CD14-positive monocyte (primary cell): ENCODE measurements around the gene LAMA4. TPM values are rescaled to one million over a fixed set of nuclear protein-coding genes. Genes with fewer than 3 reads are reported as not detected.

ENCODE experiments used
- DNase-seq, 3 donors: peaks; one replicate each; pipeline ENCODE4 v3.0.0-alpha.2; 2011 to 2022
- H2AFZ ChIP-seq: 2 replicates; pipeline ENCODE4 v1.6.0; 2012; ENCODE audit warnings: mild to moderate bottlenecking, low read depth, low read length, inconsistent platforms; ENCODE audit not compliant: insufficient read depth, poor library complexity, severe bottlenecking
- H3K27ac ChIP-seq, 2 donors: 1 replicate in 1 of 2; 2 replicates in 1 of 2; pipeline ENCODE4 v1.5.1; 2012 to 2013; ENCODE audit warnings: low read length in 2 of 2, control low read depth in 1 of 2, inconsistent platforms in 1 of 2, low read depth in 1 of 2, mild to moderate bottlenecking in 1 of 2
- H3K27me3 ChIP-seq, 2 donors: one replicate each; pipeline versions ENCODE4 v1.6.0 to v1.6.1; 2011 to 2013; ENCODE audit warnings: low read length in 2 of 2; ENCODE audit not compliant: control insufficient read depth in 2 of 2, insufficient read depth in 2 of 2
- H3K36me3 ChIP-seq, 2 donors: replicated peaks in 1 of 2; 1 replicate in 1 of 2; 2 replicates in 1 of 2; pipeline versions ENCODE4 v1.5.1 to v1.6.1; 2012 to 2013; ENCODE audit warnings: low read length in 2 of 2, control low read depth in 1 of 2, inconsistent platforms in 1 of 2, mild to moderate bottlenecking in 1 of 2; ENCODE audit not compliant: insufficient read depth in 2 of 2, control insufficient read depth in 1 of 2
- H3K4me1 ChIP-seq, 2 donors: 1 replicate in 1 of 2; 2 replicates in 1 of 2; pipeline versions ENCODE4 v1.5.1 to v1.6.1; 2012 to 2013; ENCODE audit warnings: low read length in 2 of 2, control low read depth in 1 of 2, inconsistent platforms in 1 of 2, mild to moderate bottlenecking in 1 of 2, moderate library complexity in 1 of 2; ENCODE audit not compliant: insufficient read depth in 2 of 2, control insufficient read depth in 1 of 2
- H3K4me2 ChIP-seq: replicated peaks from 2 replicates; pipeline ENCODE3; 2012; ENCODE audit warnings: low read length, moderate library complexity, mild to moderate bottlenecking; ENCODE audit not compliant: poor library complexity, severe bottlenecking; ENCODE audit errors: extremely low read depth
- H3K4me3 ChIP-seq, 3 experiments: fragments of 200-600 bp in 1 of 3; sonication (generic) in 1 of 3; replicated peaks in 1 of 3; 1 replicate in 2 of 3; 2 replicates in 1 of 3; pipeline ENCODE4 v1.5.1; 2011 to 2013; ENCODE audit warnings: low read length in 3 of 3, mild to moderate bottlenecking in 3 of 3, control low read depth in 2 of 3, low read depth in 2 of 3, inconsistent platforms in 1 of 3, moderate library complexity in 1 of 3
- H3K79me2 ChIP-seq: 2 replicates; pipeline ENCODE4 v1.6.0; 2012; ENCODE audit warnings: mild to moderate bottlenecking, control low read depth, inconsistent platforms, low read length, moderate library complexity; ENCODE audit not compliant: insufficient read depth
- H3K9ac ChIP-seq: 2 replicates; pipeline ENCODE4 v1.6.0; 2017; ENCODE audit warnings: low read length, mild to moderate bottlenecking; ENCODE audit not compliant: insufficient read depth, poor library complexity, severe bottlenecking
- H3K9me3 ChIP-seq, 2 donors: replicated peaks in 1 of 2; 1 replicate in 1 of 2; 2 replicates in 1 of 2; pipeline versions ENCODE4 v1.5.1 to v1.6.1; 2012 to 2013; ENCODE audit warnings: low read length in 2 of 2, control low read depth in 1 of 2; ENCODE audit not compliant: control insufficient read depth in 1 of 2, insufficient read depth in 1 of 2
- H4K20me1 ChIP-seq: 2 replicates; pipeline ENCODE4 v1.6.0; 2012; ENCODE audit warnings: mild to moderate bottlenecking, low read length, control low read depth, moderate library complexity; ENCODE audit not compliant: insufficient read depth
- H3K27ac Mint-ChIP-seq, 7 donors: one replicate each; pipeline ENCODE4 v1.8.0; 2020; ENCODE audit warnings: mild to moderate bottlenecking in 7 of 7, mixed read lengths in 7 of 7, moderate library complexity in 6 of 7, inconsistent platforms in 2 of 7
- H3K27me3 Mint-ChIP-seq, 3 donors: one replicate each; pipeline ENCODE4 v1.8.0; 2021 to 2022; ENCODE audit warnings: low read depth in 3 of 3, mild to moderate bottlenecking in 3 of 3, mixed read lengths in 3 of 3, moderate library complexity in 3 of 3, inconsistent platforms in 1 of 3
- H3K36me3 Mint-ChIP-seq, 2 donors: one replicate each; pipeline ENCODE4 v1.8.0; 2020; ENCODE audit warnings: mixed read lengths in 2 of 2, inconsistent platforms in 1 of 2, mild to moderate bottlenecking in 1 of 2
- H3K4me1 Mint-ChIP-seq: one replicate; pipeline ENCODE4 v1.8.0; 2020; ENCODE audit warnings: mild to moderate bottlenecking, mixed read lengths
- H3K4me3 Mint-ChIP-seq, 2 donors: one replicate each; pipeline ENCODE4 v1.8.0; 2020; ENCODE audit warnings: mild to moderate bottlenecking in 2 of 2, mixed read lengths in 2 of 2, moderate library complexity in 1 of 2
- H3K9me3 Mint-ChIP-seq, 7 donors: one replicate each; pipeline ENCODE4 v1.8.0; 2020 to 2022; ENCODE audit warnings: mixed read lengths in 7 of 7, mild to moderate bottlenecking in 6 of 7, moderate library complexity in 6 of 7, inconsistent platforms in 2 of 7
- CTCF ChIP-seq: fragments of 200-600 bp; IDR thresholded peaks from one replicate; pipeline ENCODE4 v1.8.0; 2022; ENCODE audit warnings: antibody characterized with exemption, mild to moderate bottlenecking
- WGBS: methylation state at CpG from one replicate; pipeline ENCODE4 v1.1.5; 2013; ENCODE audit warnings: missing lambda C conversion rate; ENCODE audit not compliant: insufficient coverage; 5-methylcytosine and 5-hydroxymethylcytosine counted together
- intact Hi-C, 2 donors: fragments of 100-400 bp; cut with micrococcal nuclease; formaldehyde crosslinking; loops; one replicate each; pipeline versions ENCODE4 v1.15.0 to v1.15.1; 2023
- polyA plus RNA-seq, 3 donors: library from polyadenylated mRNA; depleted of rRNA in 1 of 3; unstranded in 2 of 3; stranded (reverse) in 1 of 3; fragments of 300-500 nt in 2 of 3; fragments of >200 nt in 1 of 3; fragmentation: Illumina TruSeq in 2 of 3; gene quantifications; 1 replicate in 2 of 3; 2 replicates in 1 of 3; pipeline ENCODE4 v1.2.3, GENCODE V29; 2012 to 2021

Gene LAMA4
- polyA plus RNA-seq, 3 donors, result not detected

- peaks cover 0 to 7% (median 2%) of the 10 kb centered on the region in 3 donors for H3K27me3 Mint-ChIP-seq
- Histone ChIP-seq H3K4me1 (no peaks in the 10 kb centered on the region), H4K20me1 (no peaks in the 10 kb centered on the region), H3K9ac (no peak overlapping the region), H3K4me2 (no peak overlapping the region), H3K9me3 (no peaks in the 10 kb centered on the region), H3K27ac (no peak overlapping the region), H3K4me3 (no peak overlapping the region), H3K36me3 (no peaks in the 10 kb centered on the region), H3K79me2 (no peaks in the 10 kb centered on the region), H2AFZ (no peak overlapping the region), H3K27me3 (no peaks in the 10 kb centered on the region)
- H3K36me3 Mint-ChIP-seq, result no peaks in the 10 kb centered on the region
- no peak overlapping the region for H3K27ac Mint-ChIP-seq
- no peak for TF ChIP-seq CTCF
- H3K4me1 Mint-ChIP-seq, result no peaks in the 10 kb centered on the region
- H3K4me3 Mint-ChIP-seq, result no peak overlapping the region
- H3K9me3 Mint-ChIP-seq, result no peaks in the 10 kb centered on the region
- no CpG with 5 or more reads among the region's 3 CpGs for WGBS
- intact Hi-C loops, result no loop called here
- no peak for DNase-seq
Measured at GRCh38 chr6:112223070-112223861, 31.1 kb downstream of the LAMA4 start.

GRCh38 chr6:112221981-112222852 is 32.1 kb downstream of the LAMA4 start:
- H3K4me1 ChIP-seq, result no peaks in the 10 kb centered on the region
- no peak overlapping the region for H3K4me2 ChIP-seq
- no peak overlapping the region for H2AFZ ChIP-seq
- Mint-ChIP-seq H3K4me1 (no peaks in the 10 kb centered on the region), H3K27ac (no peak overlapping the region), H3K27me3 (peaks cover 0 to 7% (median 2%) of the 10 kb centered on the region in 3 donors), H3K4me3 (no peak overlapping the region), H3K9me3 (no peaks in the 10 kb centered on the region), H3K36me3 (no peaks in the 10 kb centered on the region)
- H3K27ac ChIP-seq, result no peak overlapping the region
- no peaks in the 10 kb centered on the region for H3K9me3 ChIP-seq
- 100% methylated on average over 1 of the region's 6 CpGs for WGBS
- intact Hi-C loops, result no loop called here
- no peak overlapping the region for H3K9ac ChIP-seq
- TF ChIP-seq CTCF, result no peak
- no peak overlapping the region for H3K4me3 ChIP-seq
- no peaks in the 10 kb centered on the region for H3K27me3 ChIP-seq
- H3K79me2 ChIP-seq, result no peaks in the 10 kb centered on the region
- H3K36me3 ChIP-seq, result no peaks in the 10 kb centered on the region
- no peaks in the 10 kb centered on the region for H4K20me1 ChIP-seq
- no peak for DNase-seq
